K562 (cell line): Measurements from ENCODE around the gene GNAI3. TPM values are rescaled to one million over a fixed set of nuclear protein-coding genes. Genes with fewer than 3 reads are reported as not detected.

ENCODE experiments used
- ATF7 ChIP-seq: fragments of 450-650 bp; IDR thresholded peaks from 2 replicates; pipeline ENCODE4 v1.7.1; 2014; ENCODE audit warnings: mild to moderate bottlenecking, moderate library complexity
- CEBPG ChIP-seq, 3 experiments: fragments of 200-800 bp in 1 of 3; sonication (Bioruptor generic) in 1 of 3; sonication (generic) in 1 of 3; formaldehyde crosslinking in 1 of 3; IDR thresholded peaks in 2 of 3; conservative IDR thresholded peaks in 1 of 3; 2 replicates each; pipeline versions ENCODE4 v1.6.1 to v1.8.0; 2016 to 2022; ENCODE audit warnings: missing compliant biosample characterization in 2 of 3, missing genetic modification characterization in 2 of 3, mild to moderate bottlenecking in 1 of 3, missing genetic modification reagents in 1 of 3
- CHD4 ChIP-seq: fragments of 200-600 bp; sonication (generic); IDR thresholded peaks from 3 replicates; pipeline ENCODE4 v1.6.1; 2012; ENCODE audit warnings: low read depth, mild to moderate bottlenecking, mixed read lengths, low read length, inconsistent platforms; ENCODE audit not compliant: insufficient read depth, insufficient replicate concordance, poor library complexity, severe bottlenecking
- ESRRB ChIP-seq: fragments of 250-450 bp; sonication (Bioruptor Pico); IDR thresholded peaks from 2 replicates; pipeline ENCODE4 v1.5.0; 2020; ENCODE audit warnings: mild to moderate bottlenecking, moderate library complexity, borderline replicate concordance
- ETV1 ChIP-seq: fragments of 450-650 bp; conservative IDR thresholded peaks from 2 replicates; pipeline ENCODE4 v1.6.1; 2016; ENCODE audit warnings: missing genetic modification characterization, control low read depth, low read depth, missing compliant biosample characterization
- FOSL1 ChIP-seq: fragments of 200-800 bp; sonication (Bioruptor generic); conservative IDR thresholded peaks from 2 replicates; pipeline ENCODE4 v1.6.1; 2016; ENCODE audit warnings: missing genetic modification characterization, missing compliant biosample characterization
- GABPB1 ChIP-seq: sonication (generic); formaldehyde crosslinking; IDR thresholded peaks from 2 replicates; pipeline ENCODE4 v1.8.0; 2022; ENCODE audit warnings: mild to moderate bottlenecking, missing genetic modification reagents
- ILK ChIP-seq: fragments of 450-650 bp; IDR thresholded peaks from 2 replicates; pipeline ENCODE4 v1.6.1; 2016; ENCODE audit warnings: missing genetic modification characterization, low read depth, mild to moderate bottlenecking, missing compliant biosample characterization, moderate library complexity, borderline replicate concordance
- KDM5B ChIP-seq: fragments of 200-600 bp; sonication (generic); IDR thresholded peaks from 2 replicates; pipeline ENCODE4 v1.6.1; 2012; ENCODE audit warnings: low read depth, mild to moderate bottlenecking, moderate library complexity, low read length, control low read depth, inconsistent platforms; ENCODE audit not compliant: insufficient replicate concordance
- MEF2D ChIP-seq: conservative IDR thresholded peaks from 2 replicates; pipeline ENCODE4 v1.6.1; 2016; ENCODE audit warnings: low read depth, missing genetic modification characterization, missing compliant biosample characterization
- MTA1 ChIP-seq: fragments of 450-650 bp; IDR thresholded peaks from 2 replicates; pipeline ENCODE4 v1.6.1; 2017; ENCODE audit warnings: borderline replicate concordance
- MTA3 ChIP-seq: fragments of 450-650 bp; formaldehyde crosslinking; IDR thresholded peaks from 2 replicates; pipeline ENCODE4 v1.6.1; 2017; ENCODE audit warnings: mild to moderate bottlenecking, borderline replicate concordance
- NFIC ChIP-seq: fragments of 450-650 bp; IDR thresholded peaks from 2 replicates; pipeline ENCODE4 v1.6.1; 2017; ENCODE audit warnings: mild to moderate bottlenecking, inconsistent platforms
- NFYB ChIP-seq: IDR thresholded peaks from 2 replicates; pipeline ENCODE4 v1.6.1; 2011; ENCODE audit warnings: mild to moderate bottlenecking, moderate library complexity; ENCODE audit not compliant: insufficient read length; ENCODE audit errors: extremely low read depth
- PURB ChIP-seq: sonication (generic); formaldehyde crosslinking; IDR thresholded peaks from 2 replicates; pipeline ENCODE4 v1.9.0; 2021; ENCODE audit warnings: low read depth, mild to moderate bottlenecking, missing genetic modification reagents
- RBM15 ChIP-seq: fragments of 200-400 bp; formaldehyde crosslinking; IDR thresholded peaks from 2 replicates; pipeline ENCODE4 v1.6.1; 2018; ENCODE audit warnings: mild to moderate bottlenecking, low read length, moderate library complexity; ENCODE audit not compliant: insufficient read depth
- RBM22 ChIP-seq: fragments of 200-400 bp; formaldehyde crosslinking; IDR thresholded peaks from 2 replicates; pipeline ENCODE4 v1.6.1; 2018; ENCODE audit warnings: low read length, low read depth; ENCODE audit not compliant: poor library complexity, severe bottlenecking
- RBM34 ChIP-seq: fragments of 200-400 bp; formaldehyde crosslinking; IDR thresholded peaks from 2 replicates; pipeline ENCODE4 v1.6.1; 2018; ENCODE audit warnings: low read length, borderline replicate concordance; ENCODE audit not compliant: insufficient read depth
- SIN3B ChIP-seq: fragments of 450-650 bp; IDR thresholded peaks from 2 replicates; pipeline ENCODE4 v1.6.1; 2017; ENCODE audit warnings: low read depth, mild to moderate bottlenecking, moderate library complexity
- SMAD4 ChIP-seq: fragments of 250-450 bp; sonication (Bioruptor Pico); conservative IDR thresholded peaks from 2 replicates; pipeline ENCODE4 v1.8.0; 2021; ENCODE audit warnings: inconsistent platforms, mild to moderate bottlenecking, moderate library complexity
- SMARCA5 ChIP-seq: fragments of 450-650 bp; IDR thresholded peaks from 2 replicates; pipeline ENCODE4 v1.6.1; 2016
- SREBF2 ChIP-seq: sonication (generic); formaldehyde crosslinking; IDR thresholded peaks from 2 replicates; pipeline ENCODE4 v1.4.0; 2020; ENCODE audit warnings: mild to moderate bottlenecking, missing genetic modification reagents
- STAT5A ChIP-seq: IDR thresholded peaks from 2 replicates; pipeline ENCODE4 v1.6.1; 2012; ENCODE audit warnings: low read length, inconsistent platforms, borderline replicate concordance
- TCFL5 ChIP-seq: fragments of 250-450 bp; sonication (Bioruptor Pico); conservative IDR thresholded peaks from 2 replicates; pipeline ENCODE4 v1.6.1; 2021; ENCODE audit warnings: mild to moderate bottlenecking, moderate library complexity, matching md5 sums
- ZNF431 ChIP-seq: sonication (generic); formaldehyde crosslinking; IDR thresholded peaks from 2 replicates; pipeline ENCODE4 v1.8.0; 2022; ENCODE audit warnings: mild to moderate bottlenecking, missing genetic modification reagents
- ZNF707 ChIP-seq: fragments of 250-450 bp; sonication (Bioruptor Pico); conservative IDR thresholded peaks from 2 replicates; pipeline ENCODE4 v1.8.0; 2022; ENCODE audit warnings: inconsistent platforms, mild to moderate bottlenecking, moderate library complexity
- polyA plus RNA-seq, 8 experiments: library from polyadenylated mRNA; depleted of rRNA in 4 of 8; stranded (reverse) in 5 of 8; unstranded in 3 of 8; fragments of >200 nt; fragmentation: Nextera tagmentation in 2 of 8; fragmentation: Illumina TruSeq in 1 of 8; extraction: Ambion mirVana in 2 of 8; extraction: Trizol in 1 of 8; gene quantifications; 2 replicates each; pipeline versions ENCODE4 v1.2.1 to v1.2.3, GENCODE V29; 2011 to 2014; ENCODE audit warnings: inconsistent platforms in 1 of 8, missing spikeins in 1 of 8
- total RNA-seq, 7 experiments: library from RNA; depleted of rRNA in 6 of 7; stranded (reverse); fragments of >200 nt in 6 of 7; fragmentation: Illumina TruSeq in 2 of 7; extraction: Trizol in 2 of 7; gene quantifications; 2 replicates each; pipeline versions ENCODE4 v1.2.1 to v1.2.3, GENCODE V29; 2011 to 2021; ENCODE audit warnings: low replicate concordance in 1 of 7
- TF ChIP-seq, protein P1 (sequence below): fragments of 250-450 bp; sonication (Bioruptor Pico); IDR thresholded peaks from 2 replicates; pipeline ENCODE4 v1.4.0; 2020; ENCODE audit warnings: mild to moderate bottlenecking, moderate library complexity

Gene GNAI3
- total and polyA plus RNA-seq, 9 of the 15 experiments (the other 6 are each of a cell fraction or from before 2014, with no cell fraction given): 6.3 to 13.2 (median 8.9) TPM

DNA sequence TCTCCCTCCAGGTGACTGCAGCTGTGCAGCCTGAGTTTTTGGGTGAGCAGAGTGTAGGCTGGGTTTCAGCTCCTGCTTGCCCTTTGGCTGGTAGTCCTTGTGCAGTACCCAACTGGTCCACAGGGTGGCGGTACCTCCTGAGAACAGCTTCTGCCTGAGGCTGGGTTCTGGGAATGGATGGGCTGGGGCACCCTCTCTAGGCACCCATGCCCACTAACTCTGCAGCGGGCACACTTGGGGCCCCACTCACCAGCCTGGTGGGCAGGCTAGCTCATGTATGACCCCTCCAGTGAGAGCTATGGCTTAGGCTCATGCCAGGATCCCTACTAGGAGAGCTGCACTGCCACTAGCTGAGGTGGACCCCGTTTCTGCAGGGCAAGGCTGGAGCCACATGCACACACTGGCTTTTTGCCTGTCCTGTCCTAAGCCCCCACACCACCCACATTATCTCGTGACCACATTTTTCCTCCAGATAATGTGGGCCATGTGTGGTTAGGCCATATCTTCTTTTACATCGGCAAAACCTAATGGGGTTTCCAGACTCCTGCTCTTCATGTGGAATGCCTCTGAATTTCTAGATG is 92.0 kb downstream of the GNAI3 start (continued):
- TF ChIP-seq, protein P1, sequence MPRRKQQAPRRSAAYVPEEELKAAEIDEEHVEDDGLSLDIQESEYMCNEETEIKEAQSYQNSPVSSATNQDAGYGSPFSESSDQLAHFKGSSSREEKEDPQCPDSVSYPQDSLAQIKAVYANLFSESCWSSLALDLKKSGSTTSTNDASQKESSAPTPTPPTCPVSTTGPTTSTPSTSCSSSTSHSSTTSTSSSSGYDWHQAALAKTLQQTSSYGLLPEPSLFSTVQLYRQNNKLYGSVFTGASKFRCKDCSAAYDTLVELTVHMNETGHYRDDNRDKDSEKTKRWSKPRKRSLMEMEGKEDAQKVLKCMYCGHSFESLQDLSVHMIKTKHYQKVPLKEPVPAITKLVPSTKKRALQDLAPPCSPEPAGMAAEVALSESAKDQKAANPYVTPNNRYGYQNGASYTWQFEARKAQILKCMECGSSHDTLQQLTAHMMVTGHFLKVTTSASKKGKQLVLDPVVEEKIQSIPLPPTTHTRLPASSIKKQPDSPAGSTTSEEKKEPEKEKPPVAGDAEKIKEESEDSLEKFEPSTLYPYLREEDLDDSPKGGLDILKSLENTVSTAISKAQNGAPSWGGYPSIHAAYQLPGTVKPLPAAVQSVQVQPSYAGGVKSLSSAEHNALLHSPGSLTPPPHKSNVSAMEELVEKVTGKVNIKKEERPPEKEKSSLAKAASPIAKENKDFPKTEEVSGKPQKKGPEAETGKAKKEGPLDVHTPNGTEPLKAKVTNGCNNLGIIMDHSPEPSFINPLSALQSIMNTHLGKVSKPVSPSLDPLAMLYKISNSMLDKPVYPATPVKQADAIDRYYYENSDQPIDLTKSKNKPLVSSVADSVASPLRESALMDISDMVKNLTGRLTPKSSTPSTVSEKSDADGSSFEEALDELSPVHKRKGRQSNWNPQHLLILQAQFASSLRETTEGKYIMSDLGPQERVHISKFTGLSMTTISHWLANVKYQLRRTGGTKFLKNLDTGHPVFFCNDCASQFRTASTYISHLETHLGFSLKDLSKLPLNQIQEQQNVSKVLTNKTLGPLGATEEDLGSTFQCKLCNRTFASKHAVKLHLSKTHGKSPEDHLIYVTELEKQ (CRISPR knock-in tag): no peak
- TF ChIP-seq ZNF707 (CRISPR knock-in tag) (no peak), ZNF431 (CRISPR knock-in tag) (no peak), RBM22 (no peak), ETV1 (tag) (no peak), TCFL5 (CRISPR knock-in tag) (no peak), STAT5A (no peak), FOSL1 (tag) (no peak), SIN3B (peak; percentile 19; the same call in 1 of the 2 replicates), MTA3 (peak; percentile 73; the same call in 1 of the 2 replicates), ESRRB (CRISPR knock-in tag) (no peak), CHD4 (no peak), ILK (no peak), SMARCA5 (peak; percentile 54; the same call in 1 of the 2 replicates), RBM34 (no peak), SREBF2 (CRISPR knock-in tag) (no peak), GABPB1 (CRISPR knock-in tag) (0 out of 2 replicates have a peak, but pooled peaks have one; percentile 47), MEF2D (tag) (0 out of 2 replicates have a peak, but pooled peaks have one; percentile 31), KDM5B (no peak), NFYB (no peak), NFIC (no peak), CEBPG (CRISPR knock-in tag; IDR thresholded peaks at IDR 0.05) (no peak), CEBPG (tag; conservative IDR thresholded peaks at IDR 0.05 in 1 of 2, IDR thresholded peaks at IDR 0.05 in 1 of 2) (no peak), ATF7 (peak; percentile 29; the same call in 1 of the 2 replicates), RBM15 (no peak), SMAD4 (CRISPR knock-in tag) (no peak), PURB (CRISPR knock-in tag) (no peak), MTA1 (no peak)
